ENCODE measurements around the gene DSCAML1. TPM values are rescaled to one million over a fixed set of nuclear protein-coding genes. Genes with fewer than 3 reads are reported as not detected.

The DSCAML1 gene
- total RNA-seq (1 to 10 TPM; 3.0 to 6.1 TPM), polyA plus RNA-seq (ENCODE audit: insufficient read depth, low read depth, low replicate concordance) (1.6 TPM)
- long read RNA-seq, donor 1 = 0 reads
- long read RNA-seq, donor 2 = 0 reads

GRCh38 chr11:117796872-117797529, at the start of gene DSCAML1:
DSCAML1 (minus strand) TSS chr11:117797216; CDS start chr11:117797079, 137 bp downstream.
- DNase-seq = peak; percentile 33
- 5 to 7% methylated on average over 5 to 49 of the region's 66 CpGs for WGBS, 2 donors

GRCh38 chr11:117843666-117844484, 46.9 kb upstream of the DSCAML1 start:
- WGBS, 2 donors = 20 to 30% methylated on average over 7 to 9 of the region's 9 CpGs
- Histone ChIP-seq H3K4me3 (no peak overlapping the region), H3K27me3 (no peaks in the 10 kb centered on the region), H3K27ac (no peak overlapping the region), H3K36me3 (ENCODE audit: low read depth, missing control alignments) (no peaks in the 10 kb centered on the region), H3K4me1 (peaks cover 10% of the 10 kb centered on the region), H3K9me3 (no peaks in the 10 kb centered on the region)
- TF ChIP-seq POLR2A (IDR thresholded peaks at IDR 0.05) = no peak
- TF ChIP-seq CTCF (IDR thresholded peaks at IDR 0.05) = peak; percentile 96 to 100 (median 98)
- intact Hi-C loops (cut with DNase I; ENCODE audit: low total_unique reads) = loop anchor here (5.0 kb wide), 1 partner anchor 103 kb away; no protein-coding TSS in a partner anchor
- DNase-seq = peak; percentile 93

More at GRCh38 chr11:117796872-117797529, at the start of gene DSCAML1:
- Histone ChIP-seq H3K9me3 (no peaks in the 10 kb centered on the region), H3K36me3 (ENCODE audit: low read depth, missing control alignments) (no peaks in the 10 kb centered on the region), H3K27me3 (no peaks in the 10 kb centered on the region), H3K4me1 (peaks cover 11% of the 10 kb centered on the region), H3K27ac (no peak within 1 kb of the TSS), H3K4me3 (peak within 1 kb of the TSS; percentile 15 to 41)
- no peak for TF ChIP-seq CTCF (IDR thresholded peaks at IDR 0.05)
- TF ChIP-seq POLR2A (IDR thresholded peaks at IDR 0.05) = no peak
- intact Hi-C loops (cut with DNase I; ENCODE audit: low total_unique reads) = no loop called here

- Histone ChIP-seq H3K27ac (no peak overlapping the region), H3K4me1 (peaks cover 10% of the 10 kb centered on the region), H3K4me3 (no peak overlapping the region), H3K9me3 (no peaks in the 10 kb centered on the region), H3K27me3 (no peaks in the 10 kb centered on the region), H3K36me3 (ENCODE audit: low read depth, missing control alignments) (no peaks in the 10 kb centered on the region)
- WGBS, 2 donors = 84 to 93% methylated on average over 11 to 16 of the region's 16 CpGs
- TF ChIP-seq POLR2A (IDR thresholded peaks at IDR 0.05) = no peak
- TF ChIP-seq CTCF (IDR thresholded peaks at IDR 0.05) = no peak
- DNase-seq = peak; percentile 47
- intact Hi-C loops (cut with DNase I; ENCODE audit: low total_unique reads) = loop anchor here (5.0 kb wide), 1 partner anchor 105 kb away; no protein-coding TSS in a partner anchor
These were observed 45.3 kb upstream of the DSCAML1 start for GRCh38 chr11:117842131-117842941.

GRCh38 chr11:117841551-117842031, 44.6 kb upstream of the DSCAML1 start:
- Histone ChIP-seq H3K9me3 (no peaks in the 10 kb centered on the region), H3K27me3 (no peaks in the 10 kb centered on the region), H3K27ac (no peak overlapping the region), H3K4me1 (peaks cover 15% of the 10 kb centered on the region), H3K36me3 (ENCODE audit: low read depth, missing control alignments) (no peaks in the 10 kb centered on the region), H3K4me3 (no peak overlapping the region)
- WGBS, 2 donors = 77 to 84% methylated on average over 7 of the region's 7 CpGs
- TF ChIP-seq POLR2A (IDR thresholded peaks at IDR 0.05) (no peak), CTCF (IDR thresholded peaks at IDR 0.05) (no peak)
- no peak for DNase-seq
- intact Hi-C loops (cut with DNase I; ENCODE audit: low total_unique reads) = loop anchor here (5.0 kb wide), 1 partner anchor 106 kb away; no protein-coding TSS in a partner anchor

All from testis (tissue), 5 donors.